WI38 (cell line): ENCODE measurements around the gene TMEM169.

Experiments used
- H3K4me3 ChIP-seq: 2 replicates; pipeline ENCODE4 v1.5.1; 2011; ENCODE audit warnings: low read depth, mild to moderate bottlenecking, control low read depth, low read length
- TF ChIP-seq, protein P1 (sequence below): IDR thresholded peaks from 2 replicates; pipeline ENCODE4 v1.5.1; 2012; ENCODE audit warnings: low read depth, mild to moderate bottlenecking, control low read depth, low read length

Gene TMEM169

DNA sequence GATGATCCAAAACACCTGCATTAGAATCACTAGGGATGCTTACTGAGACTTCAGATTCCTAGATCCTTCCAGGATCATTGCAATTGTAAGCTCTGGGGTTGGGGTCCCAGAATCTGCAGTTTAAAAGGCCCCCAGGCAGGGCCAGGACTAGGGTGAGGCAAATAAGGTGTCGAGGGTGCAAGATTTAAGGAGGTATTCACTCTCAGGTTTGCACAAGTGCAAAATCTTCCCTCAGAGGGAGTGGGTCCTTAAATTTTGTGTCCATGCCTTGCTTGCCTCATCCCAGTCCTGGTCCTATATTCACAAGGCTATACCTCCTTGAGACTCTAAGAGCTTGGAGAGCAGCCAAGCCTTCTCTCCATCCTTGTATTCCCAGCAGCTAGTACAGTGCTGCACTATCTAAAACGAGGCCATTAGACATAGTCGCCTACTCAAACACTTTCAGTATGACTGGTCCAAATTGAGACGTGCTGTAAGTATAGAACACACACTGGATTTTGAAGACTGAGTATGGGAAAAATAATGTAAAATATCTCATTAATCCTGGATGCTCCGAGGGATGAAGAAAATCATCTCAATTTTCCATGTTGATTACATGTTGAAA is 36.7 kb upstream of the TMEM169 start:
- TF ChIP-seq, protein P1, sequence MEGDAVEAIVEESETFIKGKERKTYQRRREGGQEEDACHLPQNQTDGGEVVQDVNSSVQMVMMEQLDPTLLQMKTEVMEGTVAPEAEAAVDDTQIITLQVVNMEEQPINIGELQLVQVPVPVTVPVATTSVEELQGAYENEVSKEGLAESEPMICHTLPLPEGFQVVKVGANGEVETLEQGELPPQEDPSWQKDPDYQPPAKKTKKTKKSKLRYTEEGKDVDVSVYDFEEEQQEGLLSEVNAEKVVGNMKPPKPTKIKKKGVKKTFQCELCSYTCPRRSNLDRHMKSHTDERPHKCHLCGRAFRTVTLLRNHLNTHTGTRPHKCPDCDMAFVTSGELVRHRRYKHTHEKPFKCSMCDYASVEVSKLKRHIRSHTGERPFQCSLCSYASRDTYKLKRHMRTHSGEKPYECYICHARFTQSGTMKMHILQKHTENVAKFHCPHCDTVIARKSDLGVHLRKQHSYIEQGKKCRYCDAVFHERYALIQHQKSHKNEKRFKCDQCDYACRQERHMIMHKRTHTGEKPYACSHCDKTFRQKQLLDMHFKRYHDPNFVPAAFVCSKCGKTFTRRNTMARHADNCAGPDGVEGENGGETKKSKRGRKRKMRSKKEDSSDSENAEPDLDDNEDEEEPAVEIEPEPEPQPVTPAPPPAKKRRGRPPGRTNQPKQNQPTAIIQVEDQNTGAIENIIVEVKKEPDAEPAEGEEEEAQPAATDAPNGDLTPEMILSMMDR: no peak

DNA sequence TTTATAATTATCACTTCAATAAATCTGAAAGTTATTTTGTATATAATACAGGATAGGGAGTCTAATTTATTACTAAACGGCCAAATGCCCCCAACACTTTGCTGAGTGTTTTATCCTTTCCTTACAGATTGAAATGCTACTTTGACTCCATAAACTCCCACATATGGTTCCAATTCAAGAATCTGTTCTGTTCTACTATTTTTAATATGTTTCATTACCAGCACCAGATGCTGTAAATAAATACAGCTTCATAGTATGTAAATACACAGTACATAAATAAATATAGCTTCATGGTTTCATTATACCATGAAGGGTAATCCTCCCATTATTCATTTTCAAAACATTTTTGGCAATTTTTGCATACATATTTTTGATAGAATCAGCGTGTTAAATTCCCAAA is 34.3 kb upstream of the TMEM169 start:
- H3K4me3 ChIP-seq: no peak overlapping the region
- TF ChIP-seq, protein P1: no peak

More for the DNA sequence above, 36.7 kb upstream of the TMEM169 start:
- H3K4me3 ChIP-seq: no peak overlapping the region

DNA sequence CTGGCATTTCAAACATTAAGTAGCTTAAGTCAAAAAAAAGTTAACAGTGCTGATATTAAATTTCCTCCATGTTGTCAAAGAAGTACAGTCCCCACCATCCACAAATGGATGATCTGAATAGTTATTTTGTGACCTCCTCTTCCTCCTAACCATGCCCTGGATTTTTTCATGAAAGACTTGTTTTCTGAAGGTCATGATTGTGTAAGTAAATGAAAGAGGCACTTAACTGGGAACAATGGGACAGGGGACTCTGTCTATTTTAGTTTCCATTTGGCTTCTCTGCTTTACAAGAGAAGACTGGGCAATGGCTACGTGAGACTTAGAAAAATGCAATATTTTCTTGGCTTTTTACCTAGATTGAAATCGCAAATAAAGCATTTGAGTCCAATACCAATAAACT is 32.3 kb upstream of the TMEM169 start:
- no peak overlapping the region for H3K4me3 ChIP-seq
- TF ChIP-seq, protein P1: no peak

DNA sequence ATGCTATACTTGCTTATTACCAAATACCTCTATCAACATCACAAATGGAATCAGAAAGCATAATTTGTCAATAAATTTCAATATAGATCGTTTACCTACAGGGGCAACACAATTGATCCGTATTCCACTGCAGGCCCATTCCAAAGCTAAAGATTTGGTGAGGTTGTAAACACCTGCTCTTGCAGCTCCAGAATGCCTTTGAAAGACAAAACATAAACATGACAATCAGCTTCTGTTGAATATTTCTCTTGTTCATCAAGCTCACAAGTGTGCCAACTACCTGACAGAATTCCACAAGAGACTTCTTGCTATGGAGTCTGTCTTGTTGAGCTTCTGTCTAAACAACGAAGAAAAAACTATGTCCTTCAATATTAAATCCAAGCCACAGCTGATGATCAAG is 30.4 kb upstream of the TMEM169 start:
- TF ChIP-seq, protein P1: no peak
- no peak overlapping the region for H3K4me3 ChIP-seq

DNA sequence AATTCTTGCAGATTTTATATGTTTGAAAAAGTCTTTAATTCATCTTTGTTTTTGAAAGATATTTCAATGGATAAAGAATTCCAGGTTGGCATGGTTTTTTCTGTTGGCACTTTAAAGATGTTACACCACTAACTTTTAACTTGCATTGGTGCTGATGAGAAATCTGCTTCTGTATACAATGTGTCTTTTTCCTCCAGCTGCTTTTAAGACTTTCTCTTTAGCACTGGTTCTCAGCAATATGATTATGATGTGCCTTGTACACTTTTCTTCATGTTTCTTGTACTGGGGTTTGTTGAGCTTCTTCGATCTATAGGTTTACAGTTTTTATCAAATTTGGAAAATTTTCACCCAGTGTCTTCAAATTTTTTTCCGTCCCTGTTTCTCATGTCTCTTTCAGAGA is 29.3 kb upstream of the TMEM169 start:
- TF ChIP-seq, protein P1: no peak

DNA sequence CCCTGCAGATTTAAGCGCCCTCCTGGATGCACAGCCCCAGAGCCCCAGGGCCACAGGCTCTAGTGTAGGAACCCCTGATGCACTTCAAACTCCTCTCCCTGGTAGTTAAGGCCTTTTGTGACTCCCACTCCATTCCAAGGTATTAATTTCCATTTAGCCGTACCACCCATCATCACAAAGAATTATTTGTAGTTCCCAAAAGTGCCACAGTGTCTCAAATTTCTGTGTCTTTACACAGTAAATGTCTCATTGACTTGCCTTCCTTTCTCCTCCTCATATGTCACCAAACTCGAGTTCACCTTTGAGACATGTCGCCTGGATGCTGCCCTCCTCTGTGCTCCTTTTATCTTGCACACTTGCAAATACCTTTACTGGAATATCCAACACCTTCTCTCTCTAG is 26.0 kb upstream of the TMEM169 start:
- H3K4me3 ChIP-seq: no peak overlapping the region
- TF ChIP-seq, protein P1: no peak

More for the DNA sequence above, 29.3 kb upstream of the TMEM169 start:
- H3K4me3 ChIP-seq: no peak overlapping the region

DNA sequence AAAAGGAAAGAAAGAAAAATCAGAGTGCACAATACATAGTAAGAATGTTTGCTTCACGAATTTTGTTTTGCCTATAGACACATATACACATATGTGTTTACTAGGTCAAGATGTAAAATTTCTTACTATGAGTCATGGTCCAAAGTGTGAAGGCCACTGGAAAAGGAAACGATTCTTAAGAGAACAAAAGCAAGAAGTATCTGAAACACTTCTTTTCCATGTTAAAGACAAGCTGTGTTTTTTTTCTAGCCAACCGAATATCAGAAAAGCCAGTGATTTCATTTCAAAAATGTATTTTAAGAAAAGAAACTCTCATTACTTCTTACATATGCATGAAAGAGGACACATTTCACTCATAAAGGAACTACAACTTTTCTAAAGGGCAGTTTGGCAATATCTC is 25.0 kb upstream of the TMEM169 start:
- no peak overlapping the region for H3K4me3 ChIP-seq
- TF ChIP-seq, protein P1: no peak
